ENCODE measurements around the gene MOB3A.
A peak's percentile ranks its signal among the peaks of the same experiment; 100 is the strongest.

MOB3A gene

GRCh38 chr19:2051773-2052704 is 44.1 kb downstream of the MOB3A start:
- H3K4me3 ChIP-seq (ENCODE audit: low read depth, low read length), result peak overlapping the region; percentile 67
- peak; percentile 82 for DNase-seq (ENCODE audit: low read depth)
- TF ChIP-seq, protein P1, sequence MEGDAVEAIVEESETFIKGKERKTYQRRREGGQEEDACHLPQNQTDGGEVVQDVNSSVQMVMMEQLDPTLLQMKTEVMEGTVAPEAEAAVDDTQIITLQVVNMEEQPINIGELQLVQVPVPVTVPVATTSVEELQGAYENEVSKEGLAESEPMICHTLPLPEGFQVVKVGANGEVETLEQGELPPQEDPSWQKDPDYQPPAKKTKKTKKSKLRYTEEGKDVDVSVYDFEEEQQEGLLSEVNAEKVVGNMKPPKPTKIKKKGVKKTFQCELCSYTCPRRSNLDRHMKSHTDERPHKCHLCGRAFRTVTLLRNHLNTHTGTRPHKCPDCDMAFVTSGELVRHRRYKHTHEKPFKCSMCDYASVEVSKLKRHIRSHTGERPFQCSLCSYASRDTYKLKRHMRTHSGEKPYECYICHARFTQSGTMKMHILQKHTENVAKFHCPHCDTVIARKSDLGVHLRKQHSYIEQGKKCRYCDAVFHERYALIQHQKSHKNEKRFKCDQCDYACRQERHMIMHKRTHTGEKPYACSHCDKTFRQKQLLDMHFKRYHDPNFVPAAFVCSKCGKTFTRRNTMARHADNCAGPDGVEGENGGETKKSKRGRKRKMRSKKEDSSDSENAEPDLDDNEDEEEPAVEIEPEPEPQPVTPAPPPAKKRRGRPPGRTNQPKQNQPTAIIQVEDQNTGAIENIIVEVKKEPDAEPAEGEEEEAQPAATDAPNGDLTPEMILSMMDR (IDR thresholded peaks at IDR 0.05; ENCODE audit: insufficient read depth, low read depth, low read length, missing control alignments), result no peak

DNA sequence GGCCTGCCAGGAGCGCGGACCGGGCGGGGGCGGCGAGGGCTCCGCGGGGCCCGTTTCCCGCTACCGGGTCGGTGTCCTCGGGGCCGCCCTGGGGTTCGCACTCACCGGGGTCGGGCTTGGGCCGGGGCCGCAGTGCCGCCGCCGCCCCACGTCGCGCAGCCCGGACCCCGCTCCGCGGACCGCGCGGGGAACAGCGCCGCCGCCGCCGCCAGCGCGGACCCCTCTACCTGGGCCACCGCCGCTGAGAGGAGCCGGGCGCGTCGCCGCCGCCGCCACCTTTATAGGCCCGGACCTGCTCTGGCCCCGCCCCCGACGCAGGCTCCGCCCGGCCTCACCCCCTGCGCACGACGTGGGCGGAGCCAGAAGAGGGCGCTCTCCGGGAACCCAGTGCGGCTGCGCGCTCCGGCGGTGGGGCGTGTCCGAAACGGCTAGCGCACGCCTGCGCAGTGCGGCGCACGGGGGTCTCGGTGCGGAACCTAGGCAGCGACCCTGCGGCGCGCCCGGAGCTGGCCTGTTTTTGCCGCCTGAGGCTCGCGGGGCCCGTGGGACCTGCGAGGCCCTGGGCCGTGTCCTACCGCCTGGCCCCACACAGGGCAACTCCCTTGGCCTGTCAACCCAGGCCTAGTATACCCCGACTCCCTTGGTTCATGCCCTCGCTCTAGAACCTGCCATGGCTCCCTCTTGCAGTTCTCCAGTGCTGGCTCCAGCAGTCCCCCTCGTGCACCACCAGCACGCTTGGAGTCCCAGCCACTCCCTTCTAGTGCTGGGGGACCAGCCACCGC is 44.9 kb downstream of the MOB3A start, which contains the start of gene MKNK2:
Gene MKNK2, minus strand, starts transcription at position 254 of the 782 bp plus-strand sequence. CDS start 393 bp downstream, outside the sequence.
- TF ChIP-seq, protein P1 (IDR thresholded peaks at IDR 0.05; ENCODE audit: insufficient read depth, low read depth, low read length, missing control alignments), result peak; percentile 55
- peak within 1 kb of the TSS; percentile 93 for H3K4me3 ChIP-seq (ENCODE audit: low read depth, low read length)
- DNase-seq (ENCODE audit: low read depth), result peak; percentile 95

DNA sequence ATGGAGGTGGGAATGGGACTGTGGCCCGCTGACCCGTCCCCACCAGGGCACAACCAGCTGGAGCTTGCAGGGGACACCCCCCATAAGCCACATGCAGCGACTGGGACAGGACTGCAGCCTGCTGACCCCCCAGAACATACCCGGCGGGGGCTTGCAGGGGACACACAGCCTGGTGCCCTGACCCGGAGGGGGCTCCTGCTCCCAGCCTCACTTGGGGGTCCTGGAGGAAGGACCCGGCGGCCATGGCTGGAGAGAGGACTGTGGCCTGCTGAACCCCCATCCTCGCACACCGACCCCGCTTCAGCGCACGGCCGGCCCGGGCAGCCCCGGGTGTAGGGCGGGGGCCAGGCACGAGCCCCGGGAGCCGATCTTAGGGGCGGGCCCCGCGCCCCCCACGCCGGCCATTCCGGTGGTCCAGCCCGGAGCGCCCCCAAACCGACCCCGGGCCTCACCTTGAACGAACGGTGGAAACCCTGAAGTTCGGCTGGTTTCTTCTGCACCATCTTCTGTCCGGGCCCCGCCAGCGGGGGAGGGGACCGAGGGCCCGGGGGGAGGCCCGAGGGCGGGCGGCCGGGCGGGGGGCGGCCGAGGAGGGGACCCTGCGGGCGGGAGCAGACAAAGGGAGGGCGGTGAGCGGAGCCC is 45.7 kb downstream of the MOB3A start:
- TF ChIP-seq, protein P1 (IDR thresholded peaks at IDR 0.05; ENCODE audit: insufficient read depth, low read depth, low read length, missing control alignments), result no peak
- DNase-seq (ENCODE audit: low read depth), result no peak
- H3K4me3 ChIP-seq (ENCODE audit: low read depth, low read length), result peak overlapping the region; percentile 93

- peak overlapping the region; percentile 93 for H3K4me3 ChIP-seq (ENCODE audit: low read depth, low read length)
- peak; percentile 86 for DNase-seq (ENCODE audit: low read depth)
- TF ChIP-seq, protein P1 (IDR thresholded peaks at IDR 0.05; ENCODE audit: insufficient read depth, low read depth, low read length, missing control alignments), result no peak
Measured at GRCh38 chr19:2049741-2050348, 46.3 kb downstream of the MOB3A start.

- peak; percentile 34 for DNase-seq (ENCODE audit: low read depth)
- TF ChIP-seq, protein P1 (IDR thresholded peaks at IDR 0.05; ENCODE audit: insufficient read depth, low read depth, low read length, missing control alignments), result no peak
- peak overlapping the region; percentile 93 for H3K4me3 ChIP-seq (ENCODE audit: low read depth, low read length)
Measured at GRCh38 chr19:2048959-2049740, 47.0 kb downstream of the MOB3A start.

Measured in GM12865 (cell line).